ENCODE data around the gene SRP72. TPM values are rescaled to one million over a fixed set of nuclear protein-coding genes. Genes with fewer than 3 reads are reported as not detected.

SRP72 gene
- total and polyA plus RNA-seq, 2 donors (not counting 3 experiments of a cell fraction or from before 2014, with no cell fraction given), result 65.7 to 132 TPM

- FAIRE-seq (no peak), DNase-seq (ENCODE audit: low read depth, low spot score) (peak; percentile 100)
- Histone ChIP-seq H3K36me3 (ENCODE audit: control insufficient read depth in 2 of 2, extremely low read depth in 1 of 2, insufficient read depth in 2 of 2, low read length in 2 of 2) (no peaks in the 10 kb centered on the region), H3K27me3 (ENCODE audit: control insufficient read depth in 2 of 2, insufficient read depth in 2 of 2, low read length in 2 of 2) (no peaks in the 10 kb centered on the region), H3K9me3 (replicated peaks; ENCODE audit: control insufficient read depth, insufficient read depth, low read length) (no peaks in the 10 kb centered on the region), H3K4me3 (replicated peaks in 1 of 3; ENCODE audit: insufficient read depth in 1 of 3, low read depth in 1 of 3, low read length in 3 of 3) (peak within 1 kb of the TSS; percentile 77 to 86 (median 83)), H3K27ac (ENCODE audit: insufficient read depth, low read depth, low read length) (peak within 1 kb of the TSS; percentile 87), H3K9ac (replicated peaks; ENCODE audit: extremely low read depth, insufficient read depth, low read length) (peak within 1 kb of the TSS; percentile 79), H3K79me2 (ENCODE audit: control insufficient read depth, insufficient read depth, low read length) (peaks cover 85% of the 10 kb centered on the region), H3K4me1 (ENCODE audit: control insufficient read depth, extremely low read depth, insufficient read depth, low read length) (peaks cover 19% of the 10 kb centered on the region), H3K9me1 (replicated peaks; ENCODE audit: control insufficient read depth, extremely low read depth, insufficient read depth, low read length) (no peaks in the 10 kb centered on the region), H3K4me2 (ENCODE audit: insufficient read depth, low read length) (peak within 1 kb of the TSS; percentile 96), H2AFZ (ENCODE audit: low read depth, low read length) (peak within 1 kb of the TSS; percentile 98), H4K20me1 (replicated peaks; ENCODE audit: control insufficient read depth, extremely low read depth, insufficient read depth, low read length) (no peaks in the 10 kb centered on the region)
- CTCF ChIA-PET, result interaction anchor here (0.6 to 3.9 kb wide), 8 partner anchors 10 to 1436 kb away, joined by 3 to 27 read pairs (median 7); partner anchors contain the start of genes AASDH and CEP135
- TF ChIP-seq CTCF (IDR thresholded peaks at IDR 0.05; ENCODE audit: extremely low read depth in 1 of 2, insufficient read depth in 1 of 2, low read depth in 1 of 2, low read length in 2 of 2) (peak in 1 of 2 donors; percentile 25), POLR2AphosphoS5 (IDR thresholded peaks at IDR 0.05; ENCODE audit: insufficient read depth, low read depth, low read length) (peak; percentile 76), GATA2 (IDR thresholded peaks at IDR 0.05; ENCODE audit: insufficient read depth, insufficient read length, low read depth, low read length) (no peak), MYC (IDR thresholded peaks at IDR 0.05; ENCODE audit: low read depth, low read length) (peak; percentile 28), JUN (IDR thresholded peaks at IDR 0.05; ENCODE audit: borderline replicate concordance, insufficient read depth, insufficient read length, low read depth) (no peak), POLR2A (IDR thresholded peaks at IDR 0.05; ENCODE audit: low read depth, low read length) (peak; percentile 83), MAX (IDR thresholded peaks at IDR 0.05; ENCODE audit: insufficient read depth, insufficient read length) (peak; percentile 89)
- intact Hi-C loops (cut with micrococcal nuclease) (loop anchor here (1.0 to 10.0 kb wide), 5 partner anchors 10 to 491 kb away; partner anchors contain the start of genes AASDH, CEP135 and SRP72), dilution Hi-C loops (cut with MboI; ENCODE audit: extremely low pct_ligation_motif_present, low sequenced_read_pairs) (no loop called here)
- BruUV-seq (replicated peaks), result no TSS peak
- POLR2A ChIA-PET, result interaction anchor here (0.6 to 2.1 kb wide), 9 partner anchors 24 to 487 kb away, joined by 3 to 15 read pairs (median 3); partner anchors contain the start of genes AASDH and CEP135
Measured at GRCh38 chr4:56435140-56435926, 32.1 kb upstream of the SRP72 start, which contains the start of gene PPAT. Gene PPAT, minus strand, starts transcription at chr4:56435615. Its CDS starts 138 bp downstream, at chr4:56435477.

Data from endothelial cell of umbilical vein (primary cell).